ENCODE measurements around the gene CDH12.
"Not testable (repeated sequence)": the region's sequence is repeated elsewhere in the genome, so short reads cannot be mapped to it uniquely, and the experiment has no call there.

GRCh38 chr5:22187632-22188228 is 665.4 kb downstream of the CDH12 start:
- TF ChIP-seq CTCF (IDR thresholded peaks at IDR 0.05); EP300 (IDR thresholded peaks at IDR 0.05); POLR2A (IDR thresholded peaks at IDR 0.05; ENCODE audit: low read depth); POLR2AphosphoS5 (IDR thresholded peaks at IDR 0.05): not testable (repeated sequence)
